Heart left ventricle (tissue), 16 donors: ENCODE data around the gene FMO4. TPM values are rescaled to one million over a fixed set of nuclear protein-coding genes. Genes with fewer than 3 reads are reported as not detected.

ENCODE experiments used
- ATAC-seq, 4 donors: fragments of 200-7000 bp; cut with Tn5 transposase; one replicate each; pipeline ENCODE4 v1.9.1; 2020 to 2022; ENCODE audit warnings: moderate library complexity in 4 of 4, mild to moderate bottlenecking in 3 of 4, moderate number of reproducible peaks in 1 of 4
- DNase-seq, 5 donors: peaks; one replicate each; pipeline ENCODE4 v3.0.0-alpha.2; 2020
- H3K27ac ChIP-seq, 12 donors: fragments of 200-600 bp; sonication (generic) in 4 of 12; one replicate each; pipeline versions ENCODE4 v1.5.0 to v1.8.0; 2016 to 2022; ENCODE audit warnings: mild to moderate bottlenecking in 2 of 12
- H3K27me3 ChIP-seq, 9 donors: fragments of 200-600 bp; sonication (generic) in 2 of 9; one replicate each; pipeline versions ENCODE4 v1.5.1 to v1.8.0; 2016 to 2022; ENCODE audit warnings: mild to moderate bottlenecking in 3 of 9
- H3K36me3 ChIP-seq, 9 donors: fragments of 200-600 bp; sonication (generic) in 2 of 9; one replicate each; pipeline versions ENCODE4 v1.5.0 to v1.8.0; 2018 to 2022; ENCODE audit warnings: mild to moderate bottlenecking in 2 of 9
- H3K4me1 ChIP-seq, 12 donors: fragments of 200-600 bp; sonication (generic) in 4 of 12; one replicate each; pipeline versions ENCODE4 v1.5.0 to v1.8.0; 2016 to 2022; ENCODE audit warnings: mild to moderate bottlenecking in 3 of 12
- H3K4me3 ChIP-seq, 12 donors: fragments of 200-600 bp; sonication (generic) in 4 of 12; one replicate each; pipeline versions ENCODE4 v1.5.0 to v1.8.0; 2017 to 2022; ENCODE audit warnings: mild to moderate bottlenecking in 9 of 12, moderate library complexity in 4 of 12
- H3K9me3 ChIP-seq, 12 donors: fragments of 200-600 bp; sonication (generic) in 4 of 12; one replicate each; pipeline versions ENCODE4 v1.5.0 to v1.8.0; 2016 to 2022; ENCODE audit warnings: mild to moderate bottlenecking in 1 of 12
- POLR2A ChIP-seq, 2 donors: fragments of 450-650 bp; IDR thresholded peaks; one replicate each; pipeline ENCODE4 v1.6.1; 2017; ENCODE audit warnings: antibody characterized with exemption in 2 of 2, mild to moderate bottlenecking in 2 of 2, moderate library complexity in 2 of 2
- WGBS, 4 donors: extraction: QIAGEN DNeasy Blood & Tissue Kit in 2 of 4; methylation state at CpG; one replicate each; pipeline versions ENCODE4 v1.1.5 to v1.1.7; 2013 to 2018; 5-methylcytosine and 5-hydroxymethylcytosine counted together
- intact Hi-C, 10 donors: fragments of 100-400 bp; cut with DNase I; formaldehyde crosslinking; loops; one replicate each; pipeline versions ENCODE4 v1.11.1 to v1.14.2; 2022
- polyA plus RNA-seq, 2 donors: library from polyadenylated mRNA; stranded (reverse); fragments of 200-250 nt; gene quantifications; one replicate each; pipeline ENCODE4 v1.2.3, GENCODE V29; 2013
- total RNA-seq, 9 donors: library from RNA; depleted of rRNA in 2 of 9; stranded (reverse); fragments of >200 nt in 2 of 9; fragmentation: NEBNext Ultra II Directional in 3 of 9; extraction: Animal tissue kit (Norgen Biotek cat#: 25700) in 3 of 9; gene quantifications; one replicate each; pipeline versions ENCODE4 v1.1.0 to v1.2.4, GENCODE V29; 2016 to 2023
- TF ChIP-seq, protein P1 (sequence below), 12 donors: fragments of 200-600 bp; sonication (generic) in 4 of 12; IDR thresholded peaks; one replicate each; pipeline versions ENCODE4 v1.5.0 to v1.8.0; 2018 to 2022; ENCODE audit warnings: antibody characterized with exemption in 12 of 12, mild to moderate bottlenecking in 5 of 12
- donor health status: ischemic (EF 13 %, LVEDD 7.1; RV severe dilation, severe dysfunction).
- donor health status: healthy with polysubstance abuse.
- donor health status: DM: no; HTN: yes; CAD: no.
- donor health status: DM: no; HTN: no; CAD: no.
- donor health status: ischemic (EF 25% LVEDD 6.9; RV normal size, moderate dysfunction).
- donor health status: ischemic (EF 25% LVEDD 5.7; RV mildly dilated, moderate dysfunction).
- donor health status: healthy.
- donor health status: DM: yes; HTN: yes; CAD: no.
- donor health status: ischemic (EF 35%, LVEDD 5.7; RV mildly dilated, moderate dysfunction).
- donor health status: nonischemic (EF 11% LVEDD 7.7; RV severe dilation, severe dysfunction).
- donor health status: DM: yes; HTN: yes; CAD: no.
- donor health status: PGD.
- donor health status: ischemic (EF 29% LVEDD 5.4; RV normal size, mild dysfunction).
- donor health status: nonischemic (EF 23%, LVEDD 6.1; RV moderate dilation, normal function).

Gene FMO4
- total and polyA plus RNA-seq, 11 donors: 1.9 to 10.1 (median 4.9) TPM

DNA sequence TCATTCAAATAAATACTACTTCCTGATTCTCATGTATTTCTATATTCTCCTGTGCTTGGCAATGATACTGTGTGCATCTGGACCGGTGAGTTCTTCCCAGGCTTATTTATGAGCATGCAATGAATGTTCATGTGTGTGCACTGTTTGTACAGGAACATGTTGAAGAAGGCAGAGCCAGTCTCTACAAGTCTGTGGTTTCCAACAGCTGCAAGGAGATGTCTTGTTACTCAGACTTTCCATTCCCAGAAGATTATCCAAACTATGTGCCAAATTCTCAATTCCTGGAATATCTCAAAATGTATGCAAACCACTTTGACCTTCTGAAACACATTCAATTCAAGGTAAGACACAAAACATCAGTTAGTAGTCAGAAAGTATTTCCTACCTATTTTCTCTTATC, 46.6 kb upstream of the FMO4 start:
- ATAC-seq (peak; percentile 31 to 78 (median 66)), DNase-seq (no peak)
- no peaks in the 10 kb centered on the region for H3K9me3 ChIP-seq
- no peak overlapping the region for H3K4me3 ChIP-seq
- H3K27me3 ChIP-seq: peaks cover 0 to 6% (median 0%) of the 10 kb centered on the region in 9 donors
- TF ChIP-seq, protein P1, sequence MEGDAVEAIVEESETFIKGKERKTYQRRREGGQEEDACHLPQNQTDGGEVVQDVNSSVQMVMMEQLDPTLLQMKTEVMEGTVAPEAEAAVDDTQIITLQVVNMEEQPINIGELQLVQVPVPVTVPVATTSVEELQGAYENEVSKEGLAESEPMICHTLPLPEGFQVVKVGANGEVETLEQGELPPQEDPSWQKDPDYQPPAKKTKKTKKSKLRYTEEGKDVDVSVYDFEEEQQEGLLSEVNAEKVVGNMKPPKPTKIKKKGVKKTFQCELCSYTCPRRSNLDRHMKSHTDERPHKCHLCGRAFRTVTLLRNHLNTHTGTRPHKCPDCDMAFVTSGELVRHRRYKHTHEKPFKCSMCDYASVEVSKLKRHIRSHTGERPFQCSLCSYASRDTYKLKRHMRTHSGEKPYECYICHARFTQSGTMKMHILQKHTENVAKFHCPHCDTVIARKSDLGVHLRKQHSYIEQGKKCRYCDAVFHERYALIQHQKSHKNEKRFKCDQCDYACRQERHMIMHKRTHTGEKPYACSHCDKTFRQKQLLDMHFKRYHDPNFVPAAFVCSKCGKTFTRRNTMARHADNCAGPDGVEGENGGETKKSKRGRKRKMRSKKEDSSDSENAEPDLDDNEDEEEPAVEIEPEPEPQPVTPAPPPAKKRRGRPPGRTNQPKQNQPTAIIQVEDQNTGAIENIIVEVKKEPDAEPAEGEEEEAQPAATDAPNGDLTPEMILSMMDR (IDR thresholded peaks at IDR 0.05): no peak
- TF ChIP-seq POLR2A (IDR thresholded peaks at IDR 0.05): no peak
- 58 to 78% (median 69%) methylated on average over 1 of the region's 1 CpG for WGBS, 4 donors
- peaks cover 0 to 3% (median 0%) of the 10 kb centered on the region in 12 donors for H3K4me1 ChIP-seq
- intact Hi-C loops: no loop called here
- H3K36me3 ChIP-seq: no peaks in the 10 kb centered on the region
- no peak overlapping the region for H3K27ac ChIP-seq

DNA sequence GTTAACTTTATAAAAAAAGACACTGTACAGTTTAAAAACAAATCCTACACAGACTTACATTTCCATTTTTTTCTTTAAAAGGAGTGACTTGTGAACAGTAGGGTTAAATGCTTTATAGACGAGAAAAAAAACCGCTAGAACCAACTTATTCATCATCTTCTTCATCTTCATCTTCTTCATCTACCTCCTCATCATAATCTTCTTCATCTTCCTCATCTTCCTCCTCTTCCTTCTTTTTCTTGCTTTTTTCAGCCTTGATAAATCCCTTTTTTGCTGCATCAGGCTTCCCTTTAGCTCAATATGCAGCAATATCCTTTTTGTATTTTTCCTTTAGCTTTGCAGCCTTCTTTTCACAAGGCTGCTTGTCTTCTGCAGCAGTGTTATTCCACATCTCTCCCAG, 43.2 kb upstream of the FMO4 start:
- ATAC-seq: no peak
- Histone ChIP-seq H3K4me1 (no peaks in the 10 kb centered on the region), H3K27me3 (peaks cover 0 to 6% (median 0%) of the 10 kb centered on the region in 9 donors), H3K9me3 (no peaks in the 10 kb centered on the region), H3K27ac (no peak overlapping the region), H3K36me3 (no peaks in the 10 kb centered on the region), H3K4me3 (no peak overlapping the region)
- no peak for TF ChIP-seq POLR2A (IDR thresholded peaks at IDR 0.05)
- 83 to 97% (median 94%) methylated on average over 2 of the region's 2 CpGs for WGBS, 4 donors
- DNase-seq: no peak
- intact Hi-C loops: no loop called here

DNA sequence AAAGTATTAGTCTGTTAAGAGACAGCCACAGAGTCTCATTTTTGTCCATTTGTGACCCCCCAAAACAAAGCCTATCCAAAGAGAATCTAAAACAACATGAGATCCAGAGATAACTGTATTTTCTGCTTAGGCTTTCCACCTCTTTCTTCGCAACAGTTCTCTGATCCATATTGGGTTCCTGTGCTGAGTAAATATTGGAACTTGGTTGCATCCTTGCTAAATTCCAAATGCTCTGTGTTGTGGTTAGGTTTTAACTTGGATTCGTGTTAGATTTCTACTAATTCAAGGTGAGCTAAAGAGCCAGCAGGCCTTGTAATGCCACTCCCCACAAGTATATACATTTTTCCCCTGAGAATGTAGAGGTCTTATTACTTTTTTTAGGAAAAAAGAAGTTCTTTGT, 36.4 kb upstream of the FMO4 start:
- peaks cover 0 to 2% (median 0%) of the 10 kb centered on the region in 9 donors for H3K36me3 ChIP-seq
- no peak for DNase-seq
- no peaks in the 10 kb centered on the region for H3K27me3 ChIP-seq
- WGBS, 4 donors: 80 to 89% (median 83%) methylated on average over 2 of the region's 2 CpGs
- TF ChIP-seq, protein P1 (IDR thresholded peaks at IDR 0.05): no peak
- no peak for TF ChIP-seq POLR2A (IDR thresholded peaks at IDR 0.05)
- H3K27ac ChIP-seq: no peak overlapping the region
- H3K4me1 ChIP-seq: no peaks in the 10 kb centered on the region
- H3K9me3 ChIP-seq: no peaks in the 10 kb centered on the region
- ATAC-seq: no peak
- no peak overlapping the region for H3K4me3 ChIP-seq
- intact Hi-C loops: no loop called here

DNA sequence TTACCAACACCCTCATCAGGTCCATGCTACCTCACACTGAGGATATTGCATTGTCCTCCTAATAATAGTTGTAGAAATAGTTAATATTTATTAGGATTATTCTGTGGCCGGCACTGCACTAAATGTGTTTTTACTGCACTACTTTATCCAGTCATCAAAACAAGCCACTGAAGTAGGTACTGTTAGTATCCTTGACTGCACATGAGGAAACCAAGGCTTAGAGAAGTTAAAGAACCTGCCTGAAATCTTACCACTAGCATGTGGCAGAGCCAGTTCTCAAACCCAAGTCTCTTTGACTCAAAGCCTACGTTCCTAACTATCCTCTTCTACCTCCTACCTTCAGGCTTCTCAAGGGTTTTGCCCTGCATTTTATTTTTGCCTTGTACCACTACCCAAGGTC, 34.7 kb upstream of the FMO4 start:
- Histone ChIP-seq H3K4me3 (no peak overlapping the region), H3K36me3 (peaks cover 0 to 2% (median 0%) of the 10 kb centered on the region in 9 donors), H3K27me3 (no peaks in the 10 kb centered on the region), H3K9me3 (no peaks in the 10 kb centered on the region), H3K27ac (no peak overlapping the region), H3K4me1 (no peaks in the 10 kb centered on the region)
- 81 to 89% (median 86%) methylated on average over 2 of the region's 2 CpGs for WGBS, 4 donors
- no peak for TF ChIP-seq POLR2A (IDR thresholded peaks at IDR 0.05)
- TF ChIP-seq, protein P1 (IDR thresholded peaks at IDR 0.05): no peak
- ATAC-seq: no peak
- intact Hi-C loops: no loop called here
- DNase-seq: no peak

DNA sequence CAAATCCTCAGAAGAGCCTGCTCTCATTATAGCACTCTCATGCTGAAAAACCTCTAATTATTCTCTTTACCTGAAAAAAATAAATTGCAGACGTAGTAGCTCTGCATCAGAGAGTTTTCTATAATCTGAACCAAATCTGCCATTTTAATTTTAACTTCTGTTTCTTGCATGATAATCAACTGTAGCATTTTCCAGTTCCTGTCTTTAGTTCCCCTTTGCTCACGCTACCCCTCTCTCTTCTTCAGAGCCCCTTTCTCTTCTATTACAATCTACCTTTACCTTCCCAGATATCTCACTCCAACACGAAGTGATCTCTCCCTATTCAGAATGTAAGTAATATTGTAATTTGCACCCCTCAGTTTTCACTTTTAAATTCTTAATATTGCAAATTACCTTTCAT, 34.3 kb upstream of the FMO4 start:
- H3K9me3 ChIP-seq: no peaks in the 10 kb centered on the region
- no peaks in the 10 kb centered on the region for H3K4me1 ChIP-seq
- H3K27me3 ChIP-seq: no peaks in the 10 kb centered on the region
- intact Hi-C loops: no loop called here
- ATAC-seq (no peak), DNase-seq (no peak)
- 66 to 76% (median 73%) methylated on average over 3 of the region's 3 CpGs for WGBS, 4 donors
- TF ChIP-seq, protein P1 (IDR thresholded peaks at IDR 0.05): no peak
- TF ChIP-seq POLR2A (IDR thresholded peaks at IDR 0.05): no peak
- no peak overlapping the region for H3K4me3 ChIP-seq
- H3K27ac ChIP-seq: no peak overlapping the region
- peaks cover 0 to 2% (median 0%) of the 10 kb centered on the region in 9 donors for H3K36me3 ChIP-seq
